Ovary (tissue), 3 donors: ENCODE measurements around the gene C20orf204.

Experiments used
- CTCF ChIP-seq, 3 donors: fragments of 450-650 bp in 2 of 3; fragments of 200-600 bp in 1 of 3; IDR thresholded peaks; one replicate each; pipeline versions ENCODE4 v1.5.1 to v1.8.0; 2016 to 2022; ENCODE audit warnings: antibody characterized with exemption in 3 of 3, mild to moderate bottlenecking in 1 of 3
- EP300 ChIP-seq: sonication (generic); formaldehyde crosslinking; IDR thresholded peaks from one replicate; pipeline ENCODE4 v1.6.1; 2017; ENCODE audit warnings: antibody characterized with exemption
- POLR2A ChIP-seq: fragments of 450-650 bp; IDR thresholded peaks from one replicate; pipeline ENCODE4 v1.6.1; 2017; ENCODE audit warnings: antibody characterized with exemption, mild to moderate bottlenecking, moderate library complexity
- donor health status: DM: no; HTN: no; CAD: no.

- TF ChIP-seq CTCF (IDR thresholded peaks at IDR 0.05) (no peak), POLR2A (no peak), EP300 (no peak)
These were observed 3.5 kb downstream of the C20orf204 start for GRCh38 chr20:64039293-64040160.
